ENCODE results near the gene MKLN1.
A peak's percentile ranks its signal among the peaks of the same experiment; 100 is the strongest.
"Not testable (repeated sequence)": the region's sequence is repeated elsewhere in the genome, so short reads cannot be mapped to it uniquely, and the experiment has no call there.

The MKLN1 gene

GRCh38 chr7:131327626-131328376, at the start of gene MKLN1:
Gene MKLN1 (plus strand): TSS chr7:131327876. CDS start chr7:131327900, 24 bp downstream.
- peak; percentile 83 for DNase-seq

DNA sequence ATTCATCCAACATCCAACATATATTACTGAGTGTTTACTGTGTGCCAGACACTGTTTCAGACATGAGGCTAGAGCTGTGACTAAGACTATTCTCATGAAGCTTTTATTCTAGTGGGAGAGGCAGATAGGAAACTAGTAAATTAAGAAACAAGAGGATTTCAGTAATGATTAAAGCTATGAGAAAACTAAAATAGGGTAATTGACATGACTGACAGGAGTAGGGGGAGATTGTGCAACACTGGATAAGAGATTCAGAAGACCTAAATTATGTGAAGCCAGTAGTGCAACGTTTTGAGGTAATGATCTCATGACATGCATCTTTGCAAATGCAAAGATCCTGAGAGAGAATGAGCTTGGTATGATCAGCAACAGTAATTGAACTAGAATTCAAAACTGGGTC, 48.6 kb upstream of the MKLN1 start:
- no peak for DNase-seq

- DNase-seq: no peak
These were observed 46.2 kb upstream of the MKLN1 start for GRCh38 chr7:131281266-131282048.

- no peak for DNase-seq
These were observed 42.8 kb upstream of the MKLN1 start for GRCh38 chr7:131284702-131285419.

- no peak for DNase-seq
These were observed 42.1 kb upstream of the MKLN1 start for GRCh38 chr7:131285556-131285955.

DNA sequence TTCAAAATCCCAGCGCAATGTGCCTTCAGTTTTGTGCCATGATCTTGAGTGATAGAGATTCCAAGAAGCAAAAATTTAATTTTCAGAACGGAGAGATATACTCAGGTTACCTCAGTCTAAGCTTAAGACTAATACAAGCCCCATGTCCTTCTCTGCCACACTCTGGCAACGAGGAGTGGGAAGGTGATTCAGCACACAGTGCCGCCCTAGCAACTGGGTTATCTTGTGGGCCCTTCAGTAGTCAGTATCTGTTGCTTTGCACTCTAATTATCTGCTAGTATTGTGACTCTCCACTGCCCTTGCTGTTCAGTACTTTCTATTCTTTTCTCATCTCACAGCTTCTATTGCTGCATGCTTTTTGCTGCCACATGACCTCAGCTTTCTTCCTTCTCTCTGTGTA, 39.2 kb upstream of the MKLN1 start:
- no peak for DNase-seq

DNA sequence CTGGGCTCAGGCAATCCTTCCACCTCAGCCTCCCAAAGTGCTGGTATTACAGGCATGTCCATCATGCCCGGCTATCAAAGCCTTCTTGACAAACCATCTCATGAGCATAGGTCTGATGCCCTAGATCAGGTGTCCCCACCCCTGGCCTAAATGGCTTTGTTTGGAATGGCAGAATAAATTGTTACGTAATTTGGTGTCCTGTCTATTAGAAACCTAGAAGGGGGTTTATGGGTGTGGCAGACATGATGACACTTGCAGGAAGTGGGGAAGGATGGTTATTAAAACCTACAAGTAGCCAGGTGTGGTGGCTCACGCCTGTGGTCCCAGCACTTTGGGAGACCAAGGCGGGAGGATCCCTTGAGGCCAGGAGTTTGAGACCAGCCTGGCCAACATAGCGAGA, 38.6 kb upstream of the MKLN1 start:
- no peak for DNase-seq

DNA sequence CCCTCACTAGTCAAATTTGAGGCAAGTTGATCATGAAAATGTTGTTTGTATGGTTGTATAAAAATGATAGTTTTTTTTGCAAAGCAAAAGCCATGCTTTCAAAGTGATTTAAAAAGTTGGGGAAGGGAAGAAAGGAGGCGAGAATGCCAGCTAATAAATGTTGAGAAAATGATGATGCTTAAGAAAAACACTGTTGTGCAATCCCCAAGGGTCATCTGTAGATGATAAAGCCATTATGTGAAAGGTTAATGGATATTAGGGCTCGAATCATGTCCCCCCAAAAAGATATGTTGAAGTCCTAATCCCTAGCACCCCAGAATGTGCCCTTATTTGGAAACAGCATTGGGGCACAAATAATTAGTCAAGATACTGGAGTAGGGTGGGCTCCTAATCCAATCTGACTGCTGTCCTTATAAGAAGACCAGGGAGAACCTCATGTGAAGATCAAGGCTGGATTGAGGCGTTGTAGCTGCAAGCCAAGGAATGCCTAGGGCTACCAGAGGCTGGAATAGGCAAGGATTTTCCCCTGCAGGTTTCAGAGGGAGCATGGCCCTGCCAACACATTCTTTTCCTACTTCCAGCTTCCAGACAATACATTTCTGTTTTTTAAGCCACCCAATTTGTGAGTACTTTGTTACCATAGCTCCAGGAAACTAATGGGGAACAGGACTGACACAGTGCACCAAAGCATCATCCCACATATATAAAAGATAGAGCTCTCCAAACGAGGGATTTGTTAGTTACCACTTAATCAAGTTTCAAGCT, 35.4 kb upstream of the MKLN1 start:
- no peak for DNase-seq

GRCh38 chr7:131293018-131293417, 34.7 kb upstream of the MKLN1 start:
- DNase-seq: no peak

DNA sequence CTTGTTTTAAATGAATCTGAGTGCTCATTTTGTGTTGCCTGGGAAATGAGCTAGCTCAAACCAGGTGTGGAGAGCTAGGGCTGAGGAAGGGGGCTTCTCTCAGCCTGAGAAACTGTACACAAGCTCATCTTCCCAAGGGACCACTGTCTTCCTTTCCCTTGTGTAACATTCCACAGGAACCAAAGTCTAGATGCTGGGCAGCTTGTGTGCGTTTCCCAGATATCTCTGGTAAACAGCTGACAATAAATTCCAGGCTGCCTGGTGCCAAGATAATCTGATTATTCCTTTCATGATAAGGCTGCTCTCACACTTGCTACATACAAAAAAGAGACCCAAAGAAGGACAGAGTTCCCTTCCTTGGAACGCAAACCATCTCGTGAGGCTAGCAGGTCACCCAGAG, 33.1 kb upstream of the MKLN1 start:
- no peak for DNase-seq

- no peak for DNase-seq
These were observed 29.1 kb upstream of the MKLN1 start for GRCh38 chr7:131298608-131298992.

DNA sequence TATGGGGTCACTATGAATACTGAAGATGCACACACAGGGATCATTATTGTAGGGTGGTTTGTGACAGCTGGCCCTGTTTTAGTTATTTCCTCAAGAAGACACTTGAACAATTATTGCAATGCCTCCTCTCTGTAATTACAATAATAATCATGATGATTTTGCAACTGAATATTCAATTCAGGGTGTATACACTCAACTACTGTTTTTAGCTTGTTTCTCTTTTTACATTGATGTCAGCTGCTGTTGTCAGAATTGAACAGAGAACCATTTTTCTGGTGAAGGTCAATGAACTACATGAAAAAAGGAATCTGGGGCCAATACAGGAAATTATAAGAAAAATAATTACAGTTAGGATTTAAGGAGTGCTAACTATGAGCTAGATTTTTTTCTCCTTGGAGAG, 28.6 kb upstream of the MKLN1 start:
- no peak for DNase-seq

GRCh38 chr7:131300078-131300477, 27.6 kb upstream of the MKLN1 start:
- DNase-seq: no peak

DNA sequence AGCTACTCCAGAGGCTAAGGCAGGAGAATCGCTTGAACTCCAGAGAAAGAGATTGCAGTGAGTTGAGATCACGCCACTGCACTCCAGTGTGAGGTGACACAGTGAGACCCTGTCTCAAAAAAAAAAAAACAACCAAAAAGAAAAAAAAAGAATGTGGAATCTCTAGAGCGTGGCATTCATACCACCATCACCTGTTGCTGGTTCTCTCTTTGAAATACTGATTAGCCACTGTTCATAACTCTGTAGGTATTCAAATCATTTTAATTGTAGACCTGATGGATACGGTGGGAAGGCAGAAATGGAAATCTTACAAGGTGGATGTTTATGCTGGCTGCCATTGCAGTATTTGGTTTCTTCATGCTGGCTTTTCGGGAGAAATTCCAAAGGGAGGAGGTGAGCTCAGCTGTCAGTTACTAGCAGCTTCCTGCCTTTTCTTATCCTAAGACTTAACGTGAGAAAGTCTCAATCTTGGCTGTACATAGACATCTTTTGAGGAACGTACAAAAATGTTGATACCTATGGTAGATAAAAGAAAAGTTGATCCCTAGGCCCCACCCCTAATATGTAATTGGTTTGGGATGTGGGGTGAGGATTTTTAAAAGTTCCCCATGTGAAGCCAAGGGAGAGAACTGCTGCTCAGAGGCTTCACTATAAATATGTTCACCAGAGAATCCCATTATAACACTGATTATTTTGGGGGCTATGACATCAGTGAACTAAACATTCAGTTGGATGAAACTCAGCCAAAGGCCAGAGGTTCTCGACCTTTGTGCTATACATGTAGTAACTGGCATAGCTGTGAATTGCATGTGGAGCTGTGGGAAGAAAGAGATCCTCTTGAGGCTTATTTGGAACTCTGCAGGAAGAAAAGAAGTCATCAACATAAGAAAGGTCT, 26.9 kb upstream of the MKLN1 start:
- DNase-seq: no peak

DNA sequence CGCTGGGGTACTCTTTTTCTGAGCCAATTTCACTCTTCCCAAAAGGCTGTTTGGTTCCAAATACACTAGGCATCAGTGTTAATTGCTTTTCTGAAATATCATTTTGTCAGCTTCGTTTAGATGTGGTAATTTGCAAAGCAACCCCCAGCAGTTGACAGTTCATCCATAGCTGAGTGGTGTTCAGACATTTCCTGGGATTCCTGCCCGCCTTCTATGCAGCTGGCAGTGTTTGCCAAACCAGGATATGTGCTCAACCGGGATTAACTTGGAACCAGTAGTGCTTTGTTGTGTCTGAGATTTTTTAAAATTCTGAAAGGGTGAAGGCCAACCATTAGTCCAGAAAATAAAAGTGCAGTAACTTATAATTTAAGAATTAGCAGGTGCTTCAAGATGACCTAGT, 25.2 kb upstream of the MKLN1 start:
- no peak for DNase-seq

DNA sequence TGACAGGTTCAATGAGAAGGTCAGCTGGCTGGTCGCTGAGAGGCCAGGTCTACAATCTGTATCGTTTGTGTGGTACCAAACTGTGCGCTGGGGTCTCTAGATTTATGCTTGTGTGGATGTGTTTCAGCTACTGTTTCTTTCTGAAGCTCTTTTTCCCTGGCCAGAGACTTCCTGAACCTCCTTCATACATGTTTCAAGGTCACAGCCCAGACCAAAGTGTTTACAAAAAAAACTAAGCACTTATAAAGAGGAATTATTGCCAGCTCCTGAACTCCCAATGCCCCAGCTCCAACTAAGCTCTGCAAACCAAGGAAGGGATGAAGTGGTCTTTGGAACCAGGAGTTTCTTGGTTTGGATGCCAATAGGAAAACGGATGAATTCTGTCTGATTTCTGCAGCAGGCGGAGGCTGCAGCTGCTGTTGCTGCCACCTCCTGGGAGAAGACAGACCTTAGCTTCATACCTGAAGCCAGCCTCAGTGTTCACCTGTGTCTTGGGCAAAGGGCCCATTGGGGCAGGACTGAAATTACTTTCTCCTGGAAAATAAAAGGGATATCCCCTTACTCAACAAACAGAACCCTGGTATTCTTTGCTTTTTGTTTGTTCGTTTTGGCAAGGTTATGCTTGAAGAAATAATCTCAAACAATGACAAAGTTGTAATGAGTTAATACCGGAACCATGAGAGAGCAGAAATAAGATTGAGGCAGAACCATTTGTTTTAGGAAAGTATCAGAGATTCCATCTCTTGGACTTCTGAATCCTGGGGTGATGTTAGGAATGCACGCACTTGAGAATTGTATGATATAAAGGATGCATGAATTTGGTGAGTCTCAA, 24.6 kb upstream of the MKLN1 start:
- DNase-seq: peak; percentile 21

DNA sequence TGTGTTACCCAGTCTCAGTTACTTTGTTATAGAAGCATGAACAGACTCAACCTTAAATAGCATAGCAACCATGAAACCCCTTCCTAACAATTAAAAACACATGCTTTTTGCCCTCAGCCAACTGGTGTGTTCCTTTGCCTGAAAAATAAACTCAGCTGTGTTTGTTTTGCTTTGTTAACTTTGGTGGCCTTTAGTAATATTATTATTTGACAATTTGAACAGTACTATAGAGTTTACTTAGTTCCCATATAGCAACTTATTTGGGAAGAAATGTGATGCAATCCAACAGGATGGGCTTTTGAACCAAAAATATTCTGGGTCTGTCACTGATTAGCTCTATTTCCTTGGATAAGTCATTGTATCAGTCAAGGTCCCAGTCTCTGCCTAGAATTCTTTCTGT, 22.5 kb upstream of the MKLN1 start:
- no peak for DNase-seq

GRCh38 chr7:131306041-131306440, 21.6 kb upstream of the MKLN1 start:
- DNase-seq: not testable (repeated sequence)

DNA sequence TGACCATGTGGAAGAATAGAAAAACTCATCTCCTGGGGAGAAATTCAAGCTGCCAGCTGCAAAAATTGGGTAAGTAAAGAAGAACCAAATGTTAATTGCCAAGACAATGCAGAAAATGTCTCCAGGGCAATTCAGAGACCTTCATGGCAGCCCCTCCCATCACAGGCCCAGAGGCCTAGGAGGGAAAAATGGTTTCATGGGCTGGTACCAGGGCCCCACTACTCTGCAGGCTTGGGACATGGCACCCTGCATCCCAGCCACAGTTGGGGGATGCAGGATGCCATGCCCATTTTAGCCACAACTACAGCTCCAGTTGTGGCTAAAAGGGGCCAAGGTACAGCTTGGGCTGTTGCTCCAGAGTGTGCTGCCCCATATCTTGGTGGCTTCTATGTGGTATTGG, 20.9 kb upstream of the MKLN1 start:
- no peak for DNase-seq

DNA sequence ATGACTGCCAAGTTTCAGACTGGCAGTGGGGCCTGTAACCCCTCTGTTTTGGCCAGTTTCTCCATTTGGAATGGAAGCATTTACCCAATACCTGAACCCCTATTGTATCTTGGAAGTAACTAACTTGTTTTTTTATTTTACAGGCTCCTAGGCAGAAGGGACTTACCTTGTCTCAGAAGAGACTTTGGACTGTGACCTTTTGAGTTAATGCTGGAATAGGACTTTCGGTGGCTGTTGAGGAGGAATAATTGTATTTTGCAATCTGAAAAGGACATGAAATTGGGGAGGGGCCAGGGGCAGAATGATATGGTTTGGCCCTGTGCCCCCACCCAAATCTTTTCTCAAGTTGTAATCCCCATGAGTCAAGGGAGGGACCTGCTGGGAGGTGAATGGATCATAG, 20.0 kb upstream of the MKLN1 start:
- no peak for DNase-seq

- DNase-seq: no peak
These were observed 14.8 kb upstream of the MKLN1 start for GRCh38 chr7:131312838-131313237.
